Hematopoietic multipotent progenitor cell treated with erythropoietin and hydrocortisone succinate and interleukin-3 and kit ligand, for 4 days (in vitro differentiated cells): ENCODE results near the gene LMO7.
"Not testable (repeated sequence)": the region's sequence is repeated elsewhere in the genome, so short reads cannot be mapped to it uniquely, and the experiment has no call there.

ENCODE experiments used
- DNase-seq: peaks from one replicate; pipeline ENCODE4 v3.0.0-alpha.2; 2015

The LMO7 gene

GRCh38 chr13:75780103-75780502 lies 144.0 kb downstream of the LMO7 start:
- DNase-seq, result not testable (repeated sequence)

GRCh38 chr13:75782985-75783384 lies 146.9 kb downstream of the LMO7 start:
- no peak for DNase-seq

DNA sequence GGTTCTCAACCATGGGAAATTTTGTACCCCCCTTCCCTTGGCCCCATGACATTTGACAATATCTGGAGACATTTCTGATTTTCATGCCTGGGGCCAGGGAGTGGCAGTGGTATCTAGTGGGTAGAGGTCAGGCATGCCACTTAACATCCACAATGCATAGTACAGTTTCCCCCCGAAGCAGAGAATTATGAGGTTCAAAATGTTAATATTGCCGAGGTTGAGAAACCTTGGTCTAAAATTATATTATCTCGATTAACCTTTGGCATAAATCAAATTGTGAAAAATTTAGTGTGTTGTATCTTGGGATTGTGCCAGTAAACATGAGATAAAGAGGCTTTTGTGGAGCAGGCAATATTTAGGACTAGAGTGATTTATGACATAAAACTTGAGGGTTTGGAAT lies 147.9 kb downstream of the LMO7 start:
- DNase-seq, result no peak

GRCh38 chr13:75785130-75785529 lies 149.0 kb downstream of the LMO7 start:
- no peak for DNase-seq

- DNase-seq, result no peak
Observed at GRCh38 chr13:75787249-75787928, 151.3 kb downstream of the LMO7 start.

DNA sequence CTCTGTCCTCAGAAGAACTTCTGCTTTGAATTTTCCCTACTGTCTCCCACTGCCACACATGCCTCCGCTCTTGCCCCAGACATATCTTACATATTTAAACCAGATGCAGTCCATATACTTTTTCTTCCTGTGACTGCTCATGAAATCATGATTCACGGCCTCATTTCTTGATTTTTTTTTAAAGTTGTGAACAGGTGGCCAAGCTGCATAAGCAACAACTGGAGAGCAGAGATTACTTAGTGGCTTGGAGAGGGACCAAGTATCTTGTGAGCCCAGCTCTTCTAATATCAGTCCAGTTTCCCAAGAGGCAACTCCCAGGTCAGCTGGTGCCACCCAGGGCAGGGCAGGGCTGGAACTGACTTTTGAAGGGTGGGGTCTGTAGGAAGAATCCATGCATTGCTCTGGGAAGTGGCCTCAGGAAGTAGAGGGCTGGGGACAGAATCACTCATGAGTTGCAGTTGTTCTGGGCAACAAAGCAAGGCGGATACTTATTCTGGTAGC lies 152.4 kb downstream of the LMO7 start:
- DNase-seq, result peak; percentile 69

DNA sequence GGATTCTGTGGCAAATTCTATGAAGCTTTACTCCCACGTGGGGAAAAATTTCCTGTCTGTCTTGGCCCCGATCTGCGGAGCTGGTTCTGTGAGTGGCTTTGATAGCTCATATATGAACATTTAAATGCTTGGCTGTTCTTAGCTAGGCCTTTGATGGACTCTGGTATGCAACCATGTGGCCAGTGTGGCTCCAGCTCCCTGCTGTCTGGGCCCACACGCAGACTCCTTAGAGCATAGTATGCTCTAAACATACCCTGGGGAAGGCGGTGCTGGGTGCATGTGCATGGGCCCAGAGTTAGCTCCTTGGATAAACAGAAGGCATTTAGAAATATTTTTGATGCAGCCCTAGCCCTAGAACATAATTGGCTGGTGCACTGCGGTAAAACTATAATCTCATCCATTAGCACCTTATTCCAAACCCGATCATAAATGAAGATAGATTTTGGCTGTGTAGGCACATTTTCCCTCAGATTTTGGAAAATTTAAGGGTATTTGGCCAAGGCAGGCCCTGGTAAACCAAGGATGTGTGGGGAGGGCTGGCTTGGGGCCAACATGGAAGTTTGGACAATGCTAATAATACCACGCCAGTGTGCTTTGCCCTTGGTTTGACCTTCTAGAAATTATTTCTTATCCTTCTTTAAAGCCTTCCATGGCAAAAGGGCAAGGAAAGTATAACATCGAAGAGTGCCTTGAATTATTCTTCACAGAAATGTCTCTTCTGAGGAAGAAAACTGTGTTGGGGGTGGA lies 153.5 kb downstream of the LMO7 start:
- DNase-seq, result no peak

- no peak for DNase-seq
Observed at GRCh38 chr13:75790198-75790970, 154.3 kb downstream of the LMO7 start.

- DNase-seq, result no peak
Observed at GRCh38 chr13:75792526-75793187, 156.5 kb downstream of the LMO7 start.

GRCh38 chr13:75793188-75793567 lies 157.0 kb downstream of the LMO7 start:
- DNase-seq, result not testable (repeated sequence)

GRCh38 chr13:75794663-75795062 lies 158.5 kb downstream of the LMO7 start:
- DNase-seq, result no peak

DNA sequence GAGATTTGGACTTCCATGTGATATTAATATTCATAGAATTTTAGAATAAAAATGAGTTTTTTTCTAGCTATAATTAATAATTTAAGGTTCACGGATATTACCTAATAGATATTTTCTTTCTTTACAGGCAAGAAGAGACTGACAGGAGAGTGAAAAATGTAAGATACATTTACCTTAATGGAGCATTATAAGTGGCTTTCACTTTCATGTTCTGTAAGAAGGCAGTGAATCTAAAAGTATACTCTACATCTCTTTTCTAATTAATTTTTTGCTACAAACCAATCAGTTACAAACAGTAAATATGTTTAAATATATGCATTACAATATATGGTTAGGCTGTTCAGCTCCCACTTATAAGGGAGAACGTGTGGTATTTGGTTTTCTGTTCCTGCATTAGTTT lies 159.1 kb downstream of the LMO7 start:
- DNase-seq, result no peak

GRCh38 chr13:75796825-75797224 lies 160.7 kb downstream of the LMO7 start:
- no peak for DNase-seq

- DNase-seq, result no peak
Observed at GRCh38 chr13:75797239-75797638, 161.1 kb downstream of the LMO7 start.

DNA sequence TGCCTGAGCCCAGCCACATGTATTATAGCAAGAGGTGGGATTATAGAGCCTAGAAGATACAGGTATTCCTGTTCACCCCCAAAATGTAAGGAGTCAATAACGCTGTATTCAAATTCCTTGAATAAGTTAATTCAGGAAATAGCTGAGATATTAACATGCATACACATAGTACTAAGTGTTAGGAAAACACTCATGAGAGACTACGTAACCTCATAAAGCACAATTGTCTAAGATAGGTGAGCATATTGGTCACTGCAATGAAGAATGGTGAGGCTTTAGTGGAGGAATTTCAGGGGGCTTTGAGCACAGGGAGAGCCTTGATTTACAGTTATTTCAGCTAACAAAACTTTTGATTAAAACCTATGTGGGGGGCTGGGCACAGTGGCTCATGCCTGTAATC lies 161.6 kb downstream of the LMO7 start:
- no peak for DNase-seq

DNA sequence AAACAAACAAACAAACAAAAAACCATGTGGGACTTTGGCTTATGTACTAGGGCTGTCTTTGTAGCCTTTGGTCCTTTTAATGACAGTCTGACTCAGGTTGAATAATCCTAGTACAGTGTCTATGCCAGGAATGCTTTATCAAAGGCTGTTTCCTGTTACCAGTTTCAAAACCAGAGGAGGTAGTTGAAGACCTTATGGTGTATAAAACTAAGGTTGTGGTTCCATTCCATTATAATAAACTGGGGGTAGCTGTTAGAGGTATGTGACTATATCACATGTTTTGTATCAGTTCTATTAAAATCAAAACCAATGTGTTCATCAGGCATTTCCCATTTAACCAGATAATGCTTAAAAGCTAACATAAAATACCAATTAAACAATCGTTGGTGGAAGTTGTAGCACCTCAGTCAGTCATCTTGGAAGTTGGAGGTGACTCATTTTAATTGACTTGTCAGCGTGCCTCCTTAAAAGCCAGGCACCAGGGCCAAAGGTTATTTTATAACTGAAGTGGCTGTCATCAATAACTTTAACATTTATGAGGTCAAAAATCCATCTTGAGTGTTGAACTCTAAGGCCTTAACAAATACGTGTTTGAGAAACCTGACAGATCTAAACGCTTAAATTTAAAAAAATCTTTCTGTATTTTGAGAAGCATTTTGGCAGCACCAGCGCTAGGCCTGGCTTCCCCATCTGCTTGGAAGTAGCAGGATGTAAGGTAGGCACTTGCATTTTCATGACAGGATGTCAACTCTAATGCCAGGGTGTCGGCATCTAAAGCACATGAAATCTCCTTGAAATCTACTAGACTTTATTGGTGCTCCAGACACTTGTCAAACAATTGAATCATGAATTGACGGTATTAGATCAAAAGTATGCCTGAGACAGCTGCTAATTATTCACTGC lies 162.5 kb downstream of the LMO7 start:
- DNase-seq, result no peak

- DNase-seq, result peak; percentile 18
Observed at GRCh38 chr13:75800545-75800944, 164.4 kb downstream of the LMO7 start.

- DNase-seq, result no peak
Observed at GRCh38 chr13:75801388-75801945, 165.3 kb downstream of the LMO7 start.

GRCh38 chr13:75802161-75802560 lies 166.0 kb downstream of the LMO7 start:
- no peak for DNase-seq

DNA sequence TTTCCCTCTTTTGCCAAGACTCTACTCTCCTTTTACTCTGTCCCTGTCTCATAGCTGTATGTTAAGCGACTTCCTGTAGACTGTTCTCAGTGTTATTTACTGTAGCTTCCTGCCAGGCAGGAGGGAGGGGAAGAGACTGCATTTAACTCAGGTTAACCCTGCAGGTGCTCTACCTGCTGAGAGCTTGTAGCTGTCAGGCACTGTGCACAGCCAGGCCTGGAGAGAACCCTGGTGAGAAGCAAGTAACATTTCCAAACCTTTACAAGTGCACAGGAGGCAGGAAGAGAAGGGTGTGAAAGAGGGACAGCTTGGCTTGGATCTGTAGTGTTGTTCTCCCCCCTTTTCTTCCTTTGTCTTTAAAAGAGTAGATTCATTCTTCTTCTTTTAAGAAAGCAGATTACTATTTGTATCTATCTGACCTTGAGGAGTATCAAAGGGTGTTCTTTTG lies 167.1 kb downstream of the LMO7 start:
- DNase-seq, result peak; percentile 15

DNA sequence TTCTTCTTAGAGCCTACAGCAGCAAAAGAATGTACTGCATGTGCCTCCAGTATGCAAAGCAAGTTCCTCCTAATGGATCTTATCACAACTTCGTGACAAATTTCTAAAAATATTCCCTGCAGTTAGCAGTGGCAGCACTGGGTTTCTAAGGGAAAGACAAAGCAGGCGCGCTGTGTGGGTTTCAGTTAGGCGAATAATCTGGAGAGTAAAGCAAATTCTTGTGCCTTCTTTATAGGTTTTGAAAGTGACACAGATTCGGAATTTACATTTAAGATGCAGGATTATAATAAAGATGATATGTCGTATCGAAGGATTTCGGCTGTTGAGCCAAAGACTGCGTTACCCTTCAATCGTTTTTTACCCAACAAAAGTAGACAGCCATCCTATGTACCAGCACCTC lies 167.9 kb downstream of the LMO7 start:
- no peak for DNase-seq

DNA sequence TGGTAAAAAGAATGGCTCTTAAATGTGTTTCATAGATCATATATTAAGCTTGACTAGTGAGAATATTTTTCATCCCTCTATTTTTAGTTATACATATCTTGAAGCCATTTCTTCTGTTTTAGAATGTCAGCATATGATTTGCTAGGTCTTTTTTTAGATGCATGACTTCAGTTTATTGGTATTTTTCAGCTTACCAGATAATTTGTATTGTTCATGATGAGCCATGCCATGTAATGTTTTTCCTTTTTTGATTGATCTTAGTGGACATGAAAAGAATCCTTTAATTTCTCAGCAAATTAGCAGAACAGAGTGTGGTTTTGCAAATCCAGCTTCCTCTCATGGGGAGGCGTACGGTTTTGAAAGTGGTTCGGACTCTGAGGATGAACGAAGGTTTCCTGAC lies 168.5 kb downstream of the LMO7 start:
- no peak for DNase-seq
